ENCODE measurements around the gene RCC1.

DNA sequence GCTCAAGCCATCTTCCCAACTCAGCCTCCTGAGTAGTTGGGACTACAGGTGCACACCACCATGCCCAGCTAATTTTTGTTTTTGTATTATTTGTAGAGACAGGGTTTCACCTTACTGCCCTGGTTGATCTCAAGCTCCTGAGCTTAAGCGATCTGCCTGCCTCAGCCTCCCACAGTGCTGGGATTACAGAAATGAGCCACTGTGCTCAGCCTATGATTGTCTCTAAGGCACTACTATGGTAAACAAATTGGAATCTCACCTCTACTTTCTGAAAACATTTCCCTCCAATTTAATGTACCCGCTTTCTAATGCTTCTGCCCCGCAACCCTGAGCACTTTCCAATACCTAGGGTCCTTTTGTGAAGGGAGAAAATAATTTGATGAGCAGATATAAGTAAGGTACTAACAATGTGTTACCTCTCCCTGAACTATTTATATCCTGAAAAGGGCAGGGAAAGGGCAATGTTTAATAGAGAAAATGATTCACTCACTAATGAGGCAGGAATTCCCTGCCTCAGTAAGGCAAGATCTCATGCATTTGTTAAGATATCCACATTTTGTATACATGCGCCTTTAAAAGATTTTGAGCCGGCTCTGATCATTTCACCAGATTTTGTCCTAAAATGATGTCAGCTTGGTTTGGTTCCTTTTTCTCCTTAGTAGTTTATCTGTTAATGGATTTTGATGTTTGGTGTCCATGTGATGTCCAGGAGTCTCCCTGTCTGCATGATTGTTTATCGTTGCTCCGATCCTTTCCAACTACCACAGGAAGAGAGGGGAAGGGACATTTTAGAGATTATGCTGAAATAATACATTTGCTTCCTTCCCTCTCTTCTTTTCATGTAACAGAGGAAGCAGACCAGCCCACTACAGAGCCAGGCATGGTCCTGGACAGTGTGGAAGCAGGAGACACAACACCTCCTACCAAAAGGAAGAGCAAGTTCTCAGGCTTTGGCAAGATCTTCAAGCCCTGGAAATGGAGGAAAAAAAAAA lies 47.3 kb upstream of the RCC1 start:
- TF ChIP-seq, protein P1, sequence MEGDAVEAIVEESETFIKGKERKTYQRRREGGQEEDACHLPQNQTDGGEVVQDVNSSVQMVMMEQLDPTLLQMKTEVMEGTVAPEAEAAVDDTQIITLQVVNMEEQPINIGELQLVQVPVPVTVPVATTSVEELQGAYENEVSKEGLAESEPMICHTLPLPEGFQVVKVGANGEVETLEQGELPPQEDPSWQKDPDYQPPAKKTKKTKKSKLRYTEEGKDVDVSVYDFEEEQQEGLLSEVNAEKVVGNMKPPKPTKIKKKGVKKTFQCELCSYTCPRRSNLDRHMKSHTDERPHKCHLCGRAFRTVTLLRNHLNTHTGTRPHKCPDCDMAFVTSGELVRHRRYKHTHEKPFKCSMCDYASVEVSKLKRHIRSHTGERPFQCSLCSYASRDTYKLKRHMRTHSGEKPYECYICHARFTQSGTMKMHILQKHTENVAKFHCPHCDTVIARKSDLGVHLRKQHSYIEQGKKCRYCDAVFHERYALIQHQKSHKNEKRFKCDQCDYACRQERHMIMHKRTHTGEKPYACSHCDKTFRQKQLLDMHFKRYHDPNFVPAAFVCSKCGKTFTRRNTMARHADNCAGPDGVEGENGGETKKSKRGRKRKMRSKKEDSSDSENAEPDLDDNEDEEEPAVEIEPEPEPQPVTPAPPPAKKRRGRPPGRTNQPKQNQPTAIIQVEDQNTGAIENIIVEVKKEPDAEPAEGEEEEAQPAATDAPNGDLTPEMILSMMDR (IDR thresholded peaks at IDR 0.05; ENCODE audit: low read depth, low read length, missing input control) = no peak
- TF ChIP-seq EGR1 (IDR thresholded peaks at IDR 0.05; ENCODE audit: low read depth in 2 of 2) = no peak
- no peak for TF ChIP-seq RAD21 (IDR thresholded peaks at IDR 0.05)
- TF ChIP-seq TAF1 (conservative IDR thresholded peaks at IDR 0.05) = no peak
- TF ChIP-seq HNF4G (IDR thresholded peaks at IDR 0.05) = no peak
- TF ChIP-seq, protein P2, sequence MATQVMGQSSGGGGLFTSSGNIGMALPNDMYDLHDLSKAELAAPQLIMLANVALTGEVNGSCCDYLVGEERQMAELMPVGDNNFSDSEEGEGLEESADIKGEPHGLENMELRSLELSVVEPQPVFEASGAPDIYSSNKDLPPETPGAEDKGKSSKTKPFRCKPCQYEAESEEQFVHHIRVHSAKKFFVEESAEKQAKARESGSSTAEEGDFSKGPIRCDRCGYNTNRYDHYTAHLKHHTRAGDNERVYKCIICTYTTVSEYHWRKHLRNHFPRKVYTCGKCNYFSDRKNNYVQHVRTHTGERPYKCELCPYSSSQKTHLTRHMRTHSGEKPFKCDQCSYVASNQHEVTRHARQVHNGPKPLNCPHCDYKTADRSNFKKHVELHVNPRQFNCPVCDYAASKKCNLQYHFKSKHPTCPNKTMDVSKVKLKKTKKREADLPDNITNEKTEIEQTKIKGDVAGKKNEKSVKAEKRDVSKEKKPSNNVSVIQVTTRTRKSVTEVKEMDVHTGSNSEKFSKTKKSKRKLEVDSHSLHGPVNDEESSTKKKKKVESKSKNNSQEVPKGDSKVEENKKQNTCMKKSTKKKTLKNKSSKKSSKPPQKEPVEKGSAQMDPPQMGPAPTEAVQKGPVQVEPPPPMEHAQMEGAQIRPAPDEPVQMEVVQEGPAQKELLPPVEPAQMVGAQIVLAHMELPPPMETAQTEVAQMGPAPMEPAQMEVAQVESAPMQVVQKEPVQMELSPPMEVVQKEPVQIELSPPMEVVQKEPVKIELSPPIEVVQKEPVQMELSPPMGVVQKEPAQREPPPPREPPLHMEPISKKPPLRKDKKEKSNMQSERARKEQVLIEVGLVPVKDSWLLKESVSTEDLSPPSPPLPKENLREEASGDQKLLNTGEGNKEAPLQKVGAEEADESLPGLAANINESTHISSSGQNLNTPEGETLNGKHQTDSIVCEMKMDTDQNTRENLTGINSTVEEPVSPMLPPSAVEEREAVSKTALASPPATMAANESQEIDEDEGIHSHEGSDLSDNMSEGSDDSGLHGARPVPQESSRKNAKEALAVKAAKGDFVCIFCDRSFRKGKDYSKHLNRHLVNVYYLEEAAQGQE (IDR thresholded peaks at IDR 0.05) = no peak
- TF ChIP-seq FOXA1 (IDR thresholded peaks at IDR 0.05) = no peak
- TF ChIP-seq, protein P3, sequence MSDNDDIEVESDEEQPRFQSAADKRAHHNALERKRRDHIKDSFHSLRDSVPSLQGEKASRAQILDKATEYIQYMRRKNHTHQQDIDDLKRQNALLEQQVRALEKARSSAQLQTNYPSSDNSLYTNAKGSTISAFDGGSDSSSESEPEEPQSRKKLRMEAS (IDR thresholded peaks at IDR 0.05) = no peak
- TF ChIP-seq YY1 (IDR thresholded peaks at IDR 0.05) = no peak
- TF ChIP-seq JUND (IDR thresholded peaks at IDR 0.05) = no peak
- TF ChIP-seq, protein P4, sequence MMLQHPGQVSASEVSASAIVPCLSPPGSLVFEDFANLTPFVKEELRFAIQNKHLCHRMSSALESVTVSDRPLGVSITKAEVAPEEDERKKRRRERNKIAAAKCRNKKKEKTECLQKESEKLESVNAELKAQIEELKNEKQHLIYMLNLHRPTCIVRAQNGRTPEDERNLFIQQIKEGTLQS (IDR thresholded peaks at IDR 0.05) = no peak

Measured in liver (tissue), 3 donors.